ENCODE measurements around the gene DLG5. TPM values are rescaled to one million over a fixed set of nuclear protein-coding genes. Genes with fewer than 3 reads are reported as not detected.
A peak's percentile ranks its signal among the peaks of the same experiment; 100 is the strongest.

Gene DLG5
- polyA plus RNA-seq, 3 donors, result 0.14 to 0.77 TPM; not detected in 1

DNA sequence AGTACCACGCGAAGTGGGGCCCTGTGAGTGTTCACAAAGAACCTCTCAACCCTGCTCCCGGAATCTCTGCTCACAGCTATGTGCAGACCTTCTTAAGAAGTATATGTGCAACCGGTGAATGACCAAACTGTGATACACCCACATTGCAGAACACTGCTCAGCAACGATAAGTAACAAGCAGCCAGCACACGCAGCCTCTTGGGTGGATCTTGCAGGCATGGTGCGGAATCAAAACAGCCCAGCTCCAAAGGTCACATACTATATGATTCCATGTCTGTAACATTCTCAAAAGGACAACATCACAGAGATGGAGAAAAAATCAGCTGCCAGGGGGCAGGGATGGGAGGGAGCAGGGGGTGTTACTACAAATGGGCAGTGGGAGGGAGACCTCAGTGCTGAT is 101.6 kb downstream of the DLG5 start:
- Histone ChIP-seq H2AFZ (ENCODE audit: insufficient read depth, low read depth, low read length, poor library complexity, severe bottlenecking) (no peak overlapping the region), H4K20me1 (ENCODE audit: insufficient read depth, low read length) (no peaks in the 10 kb centered on the region), H3K27me3 (ENCODE audit: control insufficient read depth in 2 of 2, insufficient read depth in 2 of 2, low read length in 2 of 2) (no peaks in the 10 kb centered on the region), H3K27ac (ENCODE audit: low read depth in 1 of 2, low read length in 2 of 2) (no peak overlapping the region), H3K9me3 (replicated peaks in 1 of 2; ENCODE audit: control insufficient read depth in 1 of 2, insufficient read depth in 1 of 2, low read length in 2 of 2) (no peaks in the 10 kb centered on the region), H3K9ac (ENCODE audit: insufficient read depth, low read length, poor library complexity, severe bottlenecking) (no peak overlapping the region), H3K4me3 (replicated peaks in 1 of 3; ENCODE audit: low read depth in 2 of 3, low read length in 3 of 3) (no peak overlapping the region), H3K4me1 (ENCODE audit: control insufficient read depth in 1 of 2, insufficient read depth in 2 of 2, low read length in 2 of 2) (no peaks in the 10 kb centered on the region), H3K79me2 (ENCODE audit: insufficient read depth, low read length) (no peaks in the 10 kb centered on the region), H3K36me3 (replicated peaks in 1 of 2; ENCODE audit: control insufficient read depth in 1 of 2, insufficient read depth in 2 of 2, low read length in 2 of 2) (no peaks in the 10 kb centered on the region), H3K4me2 (replicated peaks; ENCODE audit: extremely low read depth, low read length, poor library complexity, severe bottlenecking) (no peak overlapping the region)
- Mint-ChIP-seq H3K4me1 (no peaks in the 10 kb centered on the region), H3K27ac (peak overlapping the region in 1 of 7 donors; percentile 24), H3K9me3 (no peaks in the 10 kb centered on the region), H3K4me3 (no peak overlapping the region), H3K27me3 (ENCODE audit: low read depth in 3 of 3) (peaks cover 0 to 3% (median 0%) of the 10 kb centered on the region in 3 donors), H3K36me3 (no peaks in the 10 kb centered on the region)
- 94% methylated on average over 4 of the region's 7 CpGs for WGBS (ENCODE audit: insufficient coverage)
- TF ChIP-seq, protein P1, sequence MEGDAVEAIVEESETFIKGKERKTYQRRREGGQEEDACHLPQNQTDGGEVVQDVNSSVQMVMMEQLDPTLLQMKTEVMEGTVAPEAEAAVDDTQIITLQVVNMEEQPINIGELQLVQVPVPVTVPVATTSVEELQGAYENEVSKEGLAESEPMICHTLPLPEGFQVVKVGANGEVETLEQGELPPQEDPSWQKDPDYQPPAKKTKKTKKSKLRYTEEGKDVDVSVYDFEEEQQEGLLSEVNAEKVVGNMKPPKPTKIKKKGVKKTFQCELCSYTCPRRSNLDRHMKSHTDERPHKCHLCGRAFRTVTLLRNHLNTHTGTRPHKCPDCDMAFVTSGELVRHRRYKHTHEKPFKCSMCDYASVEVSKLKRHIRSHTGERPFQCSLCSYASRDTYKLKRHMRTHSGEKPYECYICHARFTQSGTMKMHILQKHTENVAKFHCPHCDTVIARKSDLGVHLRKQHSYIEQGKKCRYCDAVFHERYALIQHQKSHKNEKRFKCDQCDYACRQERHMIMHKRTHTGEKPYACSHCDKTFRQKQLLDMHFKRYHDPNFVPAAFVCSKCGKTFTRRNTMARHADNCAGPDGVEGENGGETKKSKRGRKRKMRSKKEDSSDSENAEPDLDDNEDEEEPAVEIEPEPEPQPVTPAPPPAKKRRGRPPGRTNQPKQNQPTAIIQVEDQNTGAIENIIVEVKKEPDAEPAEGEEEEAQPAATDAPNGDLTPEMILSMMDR (IDR thresholded peaks at IDR 0.05), result no peak
- no peak for DNase-seq
- intact Hi-C loops (cut with micrococcal nuclease), result no loop called here

DNA sequence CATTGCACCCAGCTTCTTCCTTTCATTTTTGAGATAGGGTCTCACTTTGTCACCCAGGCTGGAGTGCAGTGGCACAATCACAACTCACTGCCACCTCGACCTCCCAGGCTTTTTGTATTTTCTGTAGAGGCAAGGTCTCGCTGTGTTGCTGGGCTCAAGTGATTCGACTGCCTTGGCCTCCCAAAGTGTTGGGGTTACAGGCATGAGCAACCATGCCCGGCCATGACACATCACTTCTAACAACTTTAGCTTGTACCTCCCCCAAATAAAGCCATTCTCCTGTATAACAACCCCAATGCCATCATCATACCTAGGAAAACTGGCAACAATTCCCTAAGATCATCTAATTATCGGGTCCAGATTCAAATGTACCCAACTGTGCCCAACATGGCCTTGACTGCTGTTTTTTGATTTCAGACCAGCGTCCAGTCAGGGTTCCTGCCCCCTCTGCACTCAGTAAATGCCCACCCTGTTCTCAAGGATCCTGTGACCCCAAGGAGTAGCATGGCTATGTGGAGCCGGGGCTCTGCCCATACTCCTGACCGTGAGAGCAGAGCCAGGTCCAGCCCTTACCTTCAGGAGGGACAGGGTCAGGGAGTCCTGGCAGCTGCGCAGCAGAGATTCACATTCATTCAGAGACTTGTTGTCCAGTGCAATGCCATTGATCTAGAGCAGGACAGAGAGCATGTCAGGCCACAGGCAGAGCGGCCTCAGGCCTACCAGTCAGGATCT is 102.6 kb downstream of the DLG5 start:
- intact Hi-C loops (cut with micrococcal nuclease), result no loop called here
- no peak for DNase-seq
- H3K9me3 ChIP-seq (replicated peaks in 1 of 2; ENCODE audit: control insufficient read depth in 1 of 2, insufficient read depth in 1 of 2, low read length in 2 of 2), result no peaks in the 10 kb centered on the region
- H3K4me3 Mint-ChIP-seq, result no peak overlapping the region
- H3K36me3 Mint-ChIP-seq, result no peaks in the 10 kb centered on the region
- no peaks in the 10 kb centered on the region for H3K9me3 Mint-ChIP-seq
- no peak overlapping the region for H3K27ac ChIP-seq (ENCODE audit: low read depth in 1 of 2, low read length in 2 of 2)
- no peak overlapping the region for H3K4me2 ChIP-seq (replicated peaks; ENCODE audit: extremely low read depth, low read length, poor library complexity, severe bottlenecking)
- no peak overlapping the region for H3K4me3 ChIP-seq (replicated peaks in 1 of 3; ENCODE audit: low read depth in 2 of 3, low read length in 3 of 3)
- no peaks in the 10 kb centered on the region for H3K4me1 ChIP-seq (ENCODE audit: control insufficient read depth in 1 of 2, insufficient read depth in 2 of 2, low read length in 2 of 2)
- H4K20me1 ChIP-seq (ENCODE audit: insufficient read depth, low read length), result no peaks in the 10 kb centered on the region
- no peaks in the 10 kb centered on the region for H3K27me3 ChIP-seq (ENCODE audit: control insufficient read depth in 2 of 2, insufficient read depth in 2 of 2, low read length in 2 of 2)
- H3K27ac Mint-ChIP-seq, result no peak overlapping the region
- no peak overlapping the region for H2AFZ ChIP-seq (ENCODE audit: insufficient read depth, low read depth, low read length, poor library complexity, severe bottlenecking)
- H3K36me3 ChIP-seq (replicated peaks in 1 of 2; ENCODE audit: control insufficient read depth in 1 of 2, insufficient read depth in 2 of 2, low read length in 2 of 2), result no peaks in the 10 kb centered on the region
- H3K4me1 Mint-ChIP-seq, result no peaks in the 10 kb centered on the region
- peaks cover 0 to 3% (median 0%) of the 10 kb centered on the region in 3 donors for H3K27me3 Mint-ChIP-seq (ENCODE audit: low read depth in 3 of 3)
- H3K9ac ChIP-seq (ENCODE audit: insufficient read depth, low read length, poor library complexity, severe bottlenecking), result no peak overlapping the region
- no peaks in the 10 kb centered on the region for H3K79me2 ChIP-seq (ENCODE audit: insufficient read depth, low read length)
- TF ChIP-seq, protein P1 (IDR thresholded peaks at IDR 0.05), result no peak
- WGBS (ENCODE audit: insufficient coverage), result 94% methylated on average over 10 of the region's 10 CpGs

Data from CD14-positive monocyte (primary cell).